ENCODE measurements around the gene LNPEP.

DNA sequence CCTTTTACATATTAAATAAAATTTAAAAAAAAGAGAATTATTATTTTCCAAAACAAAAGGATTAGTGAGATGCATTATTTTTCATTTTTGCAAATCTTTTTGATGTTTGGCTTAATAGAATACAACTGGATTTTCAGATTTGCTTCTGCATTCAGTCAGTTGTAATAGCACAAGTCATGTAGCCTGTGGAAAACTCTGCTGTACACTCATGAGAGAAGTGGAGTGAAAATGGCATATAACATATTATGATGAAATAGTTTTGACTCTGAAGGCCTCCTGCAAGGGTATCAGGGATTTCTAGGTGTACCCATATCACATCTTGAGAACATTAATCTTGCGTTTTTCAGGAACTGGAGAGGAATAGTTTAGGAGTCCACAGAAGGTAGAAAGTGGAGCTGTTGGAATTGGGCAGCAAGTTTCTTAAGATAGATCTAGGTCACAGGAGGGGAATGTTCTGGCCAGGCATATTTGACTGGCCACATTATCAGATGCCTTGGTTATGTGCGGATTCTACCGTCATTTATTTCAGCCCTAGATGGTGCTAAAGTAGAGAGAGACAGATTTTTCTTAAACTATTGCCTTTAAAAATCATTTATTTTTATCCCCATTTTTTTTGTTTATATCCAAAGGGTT lies 16.4 kb downstream of the LNPEP start:
- TF ChIP-seq POLR2A (IDR thresholded peaks at IDR 0.05) (no peak), POLR2AphosphoS5 (IDR thresholded peaks at IDR 0.05) (no peak)
- TF ChIP-seq, protein P1, sequence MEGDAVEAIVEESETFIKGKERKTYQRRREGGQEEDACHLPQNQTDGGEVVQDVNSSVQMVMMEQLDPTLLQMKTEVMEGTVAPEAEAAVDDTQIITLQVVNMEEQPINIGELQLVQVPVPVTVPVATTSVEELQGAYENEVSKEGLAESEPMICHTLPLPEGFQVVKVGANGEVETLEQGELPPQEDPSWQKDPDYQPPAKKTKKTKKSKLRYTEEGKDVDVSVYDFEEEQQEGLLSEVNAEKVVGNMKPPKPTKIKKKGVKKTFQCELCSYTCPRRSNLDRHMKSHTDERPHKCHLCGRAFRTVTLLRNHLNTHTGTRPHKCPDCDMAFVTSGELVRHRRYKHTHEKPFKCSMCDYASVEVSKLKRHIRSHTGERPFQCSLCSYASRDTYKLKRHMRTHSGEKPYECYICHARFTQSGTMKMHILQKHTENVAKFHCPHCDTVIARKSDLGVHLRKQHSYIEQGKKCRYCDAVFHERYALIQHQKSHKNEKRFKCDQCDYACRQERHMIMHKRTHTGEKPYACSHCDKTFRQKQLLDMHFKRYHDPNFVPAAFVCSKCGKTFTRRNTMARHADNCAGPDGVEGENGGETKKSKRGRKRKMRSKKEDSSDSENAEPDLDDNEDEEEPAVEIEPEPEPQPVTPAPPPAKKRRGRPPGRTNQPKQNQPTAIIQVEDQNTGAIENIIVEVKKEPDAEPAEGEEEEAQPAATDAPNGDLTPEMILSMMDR (IDR thresholded peaks at IDR 0.05), result no peak
